GM13976 (cell line): Measurements from ENCODE around the gene C1QA.

Experiments
- DNase-seq: peaks from one replicate; pipeline ENCODE4 v3.0.0; 2012; ENCODE audit warnings: low spot score
- CTCF ChIP-seq: IDR thresholded peaks from 2 replicates; pipeline ENCODE4 v1.5.1; 2012; ENCODE audit warnings: borderline replicate concordance, mild to moderate bottlenecking; ENCODE audit not compliant: insufficient read depth; ENCODE audit errors: extremely low read depth, missing control alignments, control extremely low read depth
- in situ Hi-C: fragments of 300-500 bp; cut with MboI; formaldehyde crosslinking; loops from one replicate; pipeline ENCODE4 v1.12.0; 2022; ENCODE audit warnings: low sequenced_read_pairs, mixed read lengths, inconsistent platforms; ENCODE audit not compliant: unreplicated experiment

The C1QA gene

GRCh38 chr1:22676916-22677583 is 40.6 kb downstream of the C1QA start:
- no peak for DNase-seq
- no peak for TF ChIP-seq CTCF
- in situ Hi-C loops: no loop called here

DNA sequence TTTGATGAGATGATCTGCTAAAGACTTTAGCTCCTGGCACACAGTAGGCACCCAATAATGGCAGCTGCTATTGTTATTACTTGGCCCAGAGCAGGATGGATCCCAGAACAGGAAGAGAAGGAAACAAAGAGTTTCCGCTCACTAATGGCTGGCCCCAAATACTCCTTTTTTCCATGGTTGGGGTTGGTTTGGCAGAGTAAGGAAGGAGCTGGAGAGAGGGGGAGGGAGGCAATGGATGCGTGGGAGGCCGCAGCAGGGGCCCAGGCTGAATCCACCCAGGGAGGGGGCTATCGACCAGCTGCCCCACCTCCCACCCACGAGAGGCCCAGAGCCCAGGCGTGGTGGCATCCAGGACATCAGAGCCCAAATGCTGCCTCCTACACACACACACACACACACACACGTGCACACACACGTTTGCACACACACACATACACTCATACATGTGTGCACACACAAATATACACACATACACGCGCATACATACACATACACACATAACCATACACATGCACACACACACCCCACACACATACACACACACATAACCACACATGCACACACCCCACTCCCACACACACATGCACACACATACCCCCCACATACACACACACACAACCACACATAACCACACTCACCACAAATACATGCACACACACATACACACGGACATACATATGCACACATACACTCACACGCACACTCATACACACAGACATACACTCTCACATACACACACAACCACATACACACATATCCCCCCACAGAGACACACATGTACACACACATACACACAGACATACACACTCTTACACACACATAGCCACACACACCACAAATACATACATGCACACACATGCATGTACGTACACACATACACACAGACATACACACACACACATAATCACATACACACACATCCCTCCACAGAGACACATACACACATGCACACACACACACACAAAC is 41.8 kb downstream of the C1QA start:
- DNase-seq: no peak
- in situ Hi-C loops: no loop called here
- no peak for TF ChIP-seq CTCF

- no peak for DNase-seq
- TF ChIP-seq CTCF: no peak
- in situ Hi-C loops: no loop called here
These were observed 44.3 kb downstream of the C1QA start for GRCh38 chr1:22680726-22681125.

- in situ Hi-C loops: no loop called here
- no peak for DNase-seq
- TF ChIP-seq CTCF: no peak
These were observed 45.3 kb downstream of the C1QA start for GRCh38 chr1:22681556-22682276.

- DNase-seq: no peak
- no peak for TF ChIP-seq CTCF
- in situ Hi-C loops: no loop called here
These were observed 47.1 kb downstream of the C1QA start for GRCh38 chr1:22683547-22683946.

DNA sequence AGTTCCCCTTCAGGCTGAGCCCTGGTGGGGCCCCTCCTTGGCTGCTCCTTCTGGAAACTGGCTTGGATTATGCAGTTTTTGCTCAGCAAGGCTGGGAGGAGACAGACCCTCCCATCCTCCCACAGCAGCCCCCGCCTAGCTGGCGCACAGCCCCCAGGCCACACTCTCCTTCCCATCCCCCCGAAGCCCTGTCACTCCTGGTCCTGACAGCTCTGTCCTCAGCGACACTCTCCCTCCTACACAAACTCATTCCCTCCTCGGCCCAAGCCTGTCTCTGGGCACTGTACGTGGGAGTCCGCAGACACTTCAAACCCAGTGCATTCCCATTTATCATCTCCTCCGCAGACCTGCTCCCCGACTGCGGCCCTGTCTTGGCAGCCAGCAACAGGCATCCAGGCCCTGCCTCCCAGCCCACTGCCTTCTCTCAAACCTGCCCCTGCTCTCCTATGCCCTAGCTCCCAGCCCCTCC is 49.2 kb downstream of the C1QA start:
- DNase-seq: no peak
- in situ Hi-C loops: no loop called here
- TF ChIP-seq CTCF: no peak
